ENCODE measurements around the gene NUAK1.

The NUAK1 gene

DNA sequence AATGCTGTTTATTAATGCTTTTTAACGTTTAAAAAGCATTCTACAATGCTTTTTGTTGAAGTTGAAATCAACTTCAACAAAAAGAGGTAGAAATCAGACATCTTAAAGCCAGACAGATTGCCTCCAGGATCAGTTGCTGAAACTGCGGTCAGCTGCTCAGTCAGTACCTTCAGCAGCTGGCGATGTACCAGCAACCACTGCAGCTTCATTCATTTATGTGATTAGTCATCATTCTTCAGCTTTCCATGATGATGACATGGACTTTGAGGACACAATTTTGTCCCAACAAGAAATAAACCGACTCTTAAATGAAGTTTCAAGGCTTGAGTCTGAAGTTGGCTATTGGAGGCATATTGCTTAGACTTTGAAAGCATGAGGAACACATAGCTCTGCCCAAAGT lies 31.5 kb upstream of the NUAK1 start:
- Histone ChIP-seq H3K9me2 (replicated peaks; ENCODE audit: insufficient read depth, low read length) (no peaks in the 10 kb centered on the region), H3K4me3 (ENCODE audit: insufficient read depth, low read length, poor library complexity, severe bottlenecking) (no peak overlapping the region), H3F3A (ENCODE audit: insufficient read depth) (no peaks in the 10 kb centered on the region), H3K27me3 (ENCODE audit: low read length) (no peaks in the 10 kb centered on the region), H3K79me2 (ENCODE audit: insufficient read depth, low read length) (no peaks in the 10 kb centered on the region), H3K36me3 (ENCODE audit: low read length) (no peaks in the 10 kb centered on the region), H3K4me2 (ENCODE audit: low read depth, low read length, poor library complexity, severe bottlenecking) (no peak overlapping the region), H2AFZ (ENCODE audit: low read depth, low read length, severe bottlenecking) (no peak overlapping the region), H3K9me3 (ENCODE audit: insufficient read depth, low read length) (no peaks in the 10 kb centered on the region), H3K27ac (ENCODE audit: low read depth, low read length) (no peak overlapping the region), H3K9ac (ENCODE audit: low read length) (no peak overlapping the region), H4K20me1 (ENCODE audit: low read depth, low read length) (no peaks in the 10 kb centered on the region)
- no peak for TF ChIP-seq EZH2phosphoT487 (conservative IDR thresholded peaks at IDR 0.05; ENCODE audit: low read length)
- TF ChIP-seq, protein P1, sequence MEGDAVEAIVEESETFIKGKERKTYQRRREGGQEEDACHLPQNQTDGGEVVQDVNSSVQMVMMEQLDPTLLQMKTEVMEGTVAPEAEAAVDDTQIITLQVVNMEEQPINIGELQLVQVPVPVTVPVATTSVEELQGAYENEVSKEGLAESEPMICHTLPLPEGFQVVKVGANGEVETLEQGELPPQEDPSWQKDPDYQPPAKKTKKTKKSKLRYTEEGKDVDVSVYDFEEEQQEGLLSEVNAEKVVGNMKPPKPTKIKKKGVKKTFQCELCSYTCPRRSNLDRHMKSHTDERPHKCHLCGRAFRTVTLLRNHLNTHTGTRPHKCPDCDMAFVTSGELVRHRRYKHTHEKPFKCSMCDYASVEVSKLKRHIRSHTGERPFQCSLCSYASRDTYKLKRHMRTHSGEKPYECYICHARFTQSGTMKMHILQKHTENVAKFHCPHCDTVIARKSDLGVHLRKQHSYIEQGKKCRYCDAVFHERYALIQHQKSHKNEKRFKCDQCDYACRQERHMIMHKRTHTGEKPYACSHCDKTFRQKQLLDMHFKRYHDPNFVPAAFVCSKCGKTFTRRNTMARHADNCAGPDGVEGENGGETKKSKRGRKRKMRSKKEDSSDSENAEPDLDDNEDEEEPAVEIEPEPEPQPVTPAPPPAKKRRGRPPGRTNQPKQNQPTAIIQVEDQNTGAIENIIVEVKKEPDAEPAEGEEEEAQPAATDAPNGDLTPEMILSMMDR (IDR thresholded peaks at IDR 0.05; ENCODE audit: insufficient read depth, low read length, poor library complexity, severe bottlenecking) = no peak

DNA sequence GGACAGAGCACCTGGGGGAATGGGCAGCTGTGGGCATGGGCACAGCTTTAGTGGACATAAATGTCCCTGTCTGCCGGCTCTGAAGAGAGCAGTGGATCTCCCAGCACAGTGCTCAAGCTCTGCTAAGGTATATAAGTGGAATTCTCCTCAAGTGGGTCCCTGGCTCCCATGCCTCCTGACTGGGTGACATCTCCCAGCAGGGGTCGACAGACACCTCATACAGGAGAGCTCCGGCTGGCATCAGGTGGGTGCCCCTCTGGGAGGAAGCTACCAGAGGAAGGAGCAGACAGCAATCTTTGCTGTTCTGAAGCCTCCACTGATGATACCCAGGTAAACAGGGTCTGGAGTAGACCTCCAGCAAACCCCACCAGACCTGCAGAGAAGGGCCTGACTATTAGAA lies 25.0 kb upstream of the NUAK1 start:
- no peaks in the 10 kb centered on the region for H3K27me3 ChIP-seq (ENCODE audit: low read length)
- no peaks in the 10 kb centered on the region for H3K9me3 ChIP-seq (ENCODE audit: insufficient read depth, low read length)
- no peaks in the 10 kb centered on the region for H3K79me2 ChIP-seq (ENCODE audit: insufficient read depth, low read length)
- no peak overlapping the region for H3K4me2 ChIP-seq (ENCODE audit: low read depth, low read length, poor library complexity, severe bottlenecking)
- H3K9ac ChIP-seq (ENCODE audit: low read length) = no peak overlapping the region
- H4K20me1 ChIP-seq (ENCODE audit: low read depth, low read length) = no peaks in the 10 kb centered on the region
- H3K27ac ChIP-seq (ENCODE audit: low read depth, low read length) = no peak overlapping the region
- H2AFZ ChIP-seq (ENCODE audit: low read depth, low read length, severe bottlenecking) = no peak overlapping the region
- no peak overlapping the region for H3K4me3 ChIP-seq (ENCODE audit: insufficient read depth, low read length, poor library complexity, severe bottlenecking)
- no peaks in the 10 kb centered on the region for H3F3A ChIP-seq (ENCODE audit: insufficient read depth)
- H3K9me2 ChIP-seq (replicated peaks; ENCODE audit: insufficient read depth, low read length) = no peaks in the 10 kb centered on the region
- TF ChIP-seq EZH2phosphoT487 (conservative IDR thresholded peaks at IDR 0.05; ENCODE audit: low read length) = no peak
- TF ChIP-seq, protein P1 (IDR thresholded peaks at IDR 0.05; ENCODE audit: insufficient read depth, low read length, poor library complexity, severe bottlenecking) = no peak
- no peaks in the 10 kb centered on the region for H3K36me3 ChIP-seq (ENCODE audit: low read length)

DNA sequence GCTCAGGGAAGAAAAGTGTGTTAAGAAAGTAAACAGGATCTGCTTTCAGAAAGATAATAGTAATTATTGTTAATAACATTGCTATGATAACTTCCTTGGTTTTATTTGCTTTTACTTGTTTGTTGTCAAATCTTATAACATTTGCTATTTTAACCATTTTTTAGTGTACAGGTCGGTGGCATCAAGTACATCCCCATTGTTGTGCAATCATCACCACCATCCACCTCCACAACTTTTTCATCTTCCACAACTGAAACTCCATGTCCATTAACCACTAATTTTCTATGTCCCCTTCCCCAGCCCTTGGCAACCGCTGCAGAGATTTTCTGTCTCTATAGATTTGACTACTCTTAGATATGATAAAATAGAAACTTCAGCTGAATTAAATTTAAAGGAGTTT lies 22.7 kb upstream of the NUAK1 start:
- Histone ChIP-seq H3K9me3 (ENCODE audit: insufficient read depth, low read length) (no peaks in the 10 kb centered on the region), H4K20me1 (ENCODE audit: low read depth, low read length) (no peaks in the 10 kb centered on the region), H3K4me3 (ENCODE audit: insufficient read depth, low read length, poor library complexity, severe bottlenecking) (no peak overlapping the region), H3K9me2 (replicated peaks; ENCODE audit: insufficient read depth, low read length) (no peaks in the 10 kb centered on the region), H3K4me2 (ENCODE audit: low read depth, low read length, poor library complexity, severe bottlenecking) (no peak overlapping the region), H2AFZ (ENCODE audit: low read depth, low read length, severe bottlenecking) (no peak overlapping the region), H3F3A (ENCODE audit: insufficient read depth) (no peaks in the 10 kb centered on the region), H3K27me3 (ENCODE audit: low read length) (no peaks in the 10 kb centered on the region), H3K27ac (ENCODE audit: low read depth, low read length) (no peak overlapping the region), H3K36me3 (ENCODE audit: low read length) (no peaks in the 10 kb centered on the region), H3K79me2 (ENCODE audit: insufficient read depth, low read length) (no peaks in the 10 kb centered on the region), H3K9ac (ENCODE audit: low read length) (no peak overlapping the region)
- no peak for TF ChIP-seq EZH2phosphoT487 (conservative IDR thresholded peaks at IDR 0.05; ENCODE audit: low read length)
- TF ChIP-seq, protein P1 (IDR thresholded peaks at IDR 0.05; ENCODE audit: insufficient read depth, low read length, poor library complexity, severe bottlenecking) = no peak

All from SU-DHL-6 (cell line).